ENCODE measurements around the gene RAD18.

The RAD18 gene

DNA sequence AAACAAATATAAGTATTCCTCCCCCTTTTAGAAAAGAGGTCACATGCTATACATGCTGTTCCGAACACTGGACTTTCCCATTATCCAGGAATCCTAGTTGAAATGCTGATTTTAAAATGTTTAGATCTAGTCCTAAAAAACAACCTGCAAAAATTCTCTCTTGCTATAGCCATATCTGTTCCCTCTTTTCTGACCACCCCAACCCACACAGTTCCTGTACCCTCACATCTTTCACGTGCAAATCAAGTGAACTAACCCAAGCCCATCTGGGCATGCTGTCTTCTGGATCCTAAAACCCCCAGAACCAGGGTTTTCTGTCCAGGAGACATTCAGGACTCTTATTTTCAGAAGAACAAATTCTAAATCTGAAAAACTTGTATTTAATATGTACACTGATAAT lies 67.4 kb downstream of the RAD18 start:
- no peak for DNase-seq (ENCODE audit: low read depth)

DNA sequence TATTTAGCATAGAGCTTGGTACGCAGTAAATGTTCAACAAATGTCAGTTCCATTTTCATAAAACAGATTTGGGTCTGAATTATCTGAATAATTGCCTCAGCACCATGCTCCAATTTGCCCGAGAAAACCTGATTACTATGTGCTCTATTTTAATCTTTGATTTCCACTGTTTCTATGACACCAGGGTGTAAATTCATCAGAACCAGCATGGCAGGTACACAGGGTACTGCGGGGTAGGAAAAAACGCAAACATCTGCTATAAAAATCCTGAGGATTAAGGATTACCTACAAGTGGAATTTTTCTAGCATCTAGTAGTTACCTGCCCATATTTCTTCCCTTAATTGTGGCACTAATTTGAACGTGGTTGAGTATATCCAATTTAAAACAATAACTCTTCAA lies 70.3 kb downstream of the RAD18 start:
- no peak for DNase-seq (ENCODE audit: low read depth)

DNA sequence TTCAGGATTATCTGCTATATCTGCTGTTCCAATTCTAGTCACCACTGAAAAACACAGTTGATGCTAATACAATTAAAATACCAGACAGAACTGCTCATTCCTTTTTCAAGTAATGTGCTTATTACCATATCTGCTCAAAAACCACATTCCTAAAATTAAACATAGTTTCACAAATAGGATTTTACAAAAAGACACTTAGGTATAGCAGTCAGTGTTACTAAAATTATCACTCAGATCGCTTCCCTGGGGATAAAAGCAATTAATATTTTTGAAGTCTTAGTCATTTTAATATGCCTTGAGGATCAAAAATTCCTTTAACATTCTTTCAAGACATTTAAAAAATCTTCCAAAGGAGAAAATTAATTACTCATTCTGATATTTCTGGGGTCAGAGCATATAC lies 71.5 kb downstream of the RAD18 start:
- DNase-seq (ENCODE audit: low read depth), result peak; percentile 94

DNA sequence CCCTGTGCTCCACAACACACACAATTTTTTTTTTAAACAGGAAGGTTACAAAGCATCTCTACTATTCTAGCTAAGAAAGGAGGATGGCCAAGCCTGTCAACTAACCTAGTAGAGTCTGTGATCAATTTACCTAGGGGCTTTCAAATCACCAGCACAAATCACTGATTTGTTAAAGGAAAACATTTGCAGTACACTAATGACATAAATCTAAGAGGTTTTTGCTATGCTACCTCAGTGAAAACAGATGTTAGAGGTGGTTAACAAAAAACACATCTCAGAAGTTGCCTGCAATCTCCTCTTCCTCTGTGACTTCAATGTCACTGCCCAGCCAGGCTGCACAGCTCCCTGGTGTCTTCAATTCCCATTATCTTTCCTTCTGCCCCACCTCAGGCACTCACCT lies 72.0 kb downstream of the RAD18 start:
- peak; percentile 63 for DNase-seq (ENCODE audit: low read depth)

DNA sequence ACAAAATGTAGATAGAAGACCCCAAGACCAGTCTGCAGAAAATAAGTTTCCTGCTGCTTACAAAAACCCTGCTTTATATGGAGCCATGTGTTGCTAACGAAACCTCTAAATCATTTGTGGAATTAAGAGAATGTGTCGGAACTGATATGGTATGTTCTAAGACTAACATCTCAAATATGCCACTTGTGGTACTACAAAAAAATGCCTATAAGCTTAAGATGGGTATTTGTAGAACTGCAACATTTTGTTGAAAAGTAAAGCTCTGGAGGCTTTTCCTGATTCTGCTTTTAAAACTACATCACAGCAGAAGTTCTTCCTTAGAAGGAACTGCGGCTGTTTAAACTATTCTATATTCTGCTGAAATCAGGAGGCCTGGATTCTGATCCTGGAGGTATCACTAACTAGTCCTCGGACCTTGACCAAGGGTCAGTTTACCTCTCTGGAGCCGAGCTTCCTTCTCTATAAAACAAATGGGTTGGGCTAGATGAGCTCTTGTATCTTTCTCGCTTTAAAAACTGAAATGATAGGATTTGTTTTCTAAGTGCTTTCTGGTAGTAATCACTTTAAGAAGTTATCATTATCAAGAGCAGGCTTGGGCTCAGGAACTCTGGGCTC lies 74.9 kb downstream of the RAD18 start:
- DNase-seq (ENCODE audit: low read depth), result peak; percentile 97

DNA sequence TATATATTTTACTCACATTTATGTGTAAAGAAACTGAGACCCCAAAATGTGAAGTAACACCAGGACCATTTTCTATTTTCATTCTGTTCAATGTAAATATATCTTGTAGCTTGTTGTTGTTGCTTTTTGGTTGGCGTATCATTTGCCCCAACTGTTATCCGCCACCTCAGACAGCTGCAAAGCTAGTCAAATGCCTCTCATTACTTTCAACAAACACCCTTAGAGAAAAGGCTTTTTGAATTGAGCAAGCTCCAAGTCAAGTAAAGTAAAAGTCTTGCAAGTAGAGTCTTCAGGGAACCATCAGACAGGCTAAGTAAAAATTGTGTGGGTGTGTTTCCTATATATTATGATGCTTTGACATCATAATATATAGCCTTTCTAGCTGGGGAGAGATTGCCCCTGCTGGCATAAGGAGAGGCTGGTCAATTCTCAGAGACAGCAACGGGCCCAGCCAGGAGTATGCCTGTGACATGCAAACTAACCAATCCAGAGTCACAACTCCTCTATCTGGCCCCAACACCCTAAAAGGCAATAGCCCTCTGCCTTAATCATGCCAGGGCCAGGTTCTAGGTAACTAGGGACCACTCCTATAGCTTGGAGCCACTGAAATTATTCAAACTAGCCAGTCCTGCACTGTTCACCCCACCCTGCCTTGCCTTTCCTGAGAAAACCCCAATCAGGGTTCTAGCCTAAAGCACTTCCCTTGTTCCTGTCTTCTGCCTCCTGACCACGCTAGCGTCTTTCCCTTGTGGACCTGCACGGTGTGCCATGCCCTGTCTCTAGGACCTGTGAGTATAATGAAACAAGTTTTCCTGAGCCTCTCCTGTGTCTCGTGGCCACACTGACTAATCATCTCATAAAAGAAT lies 75.6 kb downstream of the RAD18 start:
- DNase-seq (ENCODE audit: low read depth), result peak; percentile 70

DNA sequence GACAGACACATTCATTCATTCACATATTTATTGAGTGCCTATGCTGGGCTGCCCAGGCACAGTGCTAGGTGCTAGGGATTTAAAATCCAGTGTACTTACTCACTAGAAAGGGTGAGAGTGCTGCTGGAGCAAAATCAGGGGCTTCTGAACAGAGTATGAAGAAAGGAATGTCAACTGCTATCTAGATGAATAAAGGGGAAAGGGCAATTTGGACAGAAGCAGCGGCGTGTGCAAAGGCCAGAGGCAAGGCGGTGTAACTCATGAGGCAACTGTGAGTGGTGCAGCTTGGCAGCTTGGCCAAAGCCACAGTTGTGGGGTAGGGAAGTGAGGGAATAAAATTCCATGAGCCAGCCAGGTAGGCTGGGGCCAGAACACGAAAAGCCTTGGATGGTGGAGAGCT lies 76.7 kb downstream of the RAD18 start:
- DNase-seq (ENCODE audit: low read depth), result peak; percentile 87

DNA sequence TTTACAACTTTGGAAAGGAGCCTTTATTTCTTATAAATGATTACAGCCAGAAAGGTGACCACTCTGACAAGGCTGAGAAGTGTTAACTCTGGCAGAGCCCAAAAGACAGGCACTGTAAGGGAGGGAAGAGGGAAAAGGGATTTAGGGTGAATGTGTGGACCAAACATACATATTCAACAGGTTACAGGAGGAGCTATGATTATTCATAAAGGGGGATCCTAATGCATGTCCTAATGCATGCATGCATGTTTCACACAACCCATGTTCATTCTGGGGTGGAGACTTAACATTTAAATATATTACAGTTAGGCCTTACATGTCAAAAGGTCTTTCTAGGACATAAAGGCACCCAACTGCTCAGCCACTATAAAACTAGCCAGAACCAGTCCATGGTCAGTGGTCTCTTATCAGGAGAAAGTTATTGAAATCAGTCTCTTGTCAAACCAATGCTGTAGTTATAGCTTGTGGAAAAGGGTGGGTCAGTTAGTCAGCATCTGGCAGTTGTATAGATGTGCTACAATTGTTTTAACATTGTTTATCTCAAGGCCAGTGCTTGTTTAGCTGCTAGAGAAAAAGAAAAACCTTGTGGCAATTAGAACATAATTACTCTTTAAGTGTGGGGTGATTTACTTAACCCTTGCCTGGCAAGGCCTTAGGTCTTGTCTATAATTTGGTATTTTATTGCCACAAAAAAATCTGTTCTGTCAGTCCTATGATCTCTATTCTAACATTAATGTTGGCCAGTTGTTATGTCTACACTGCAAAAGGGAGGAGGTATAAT lies 77.5 kb downstream of the RAD18 start:
- no peak for DNase-seq (ENCODE audit: low read depth)

DNA sequence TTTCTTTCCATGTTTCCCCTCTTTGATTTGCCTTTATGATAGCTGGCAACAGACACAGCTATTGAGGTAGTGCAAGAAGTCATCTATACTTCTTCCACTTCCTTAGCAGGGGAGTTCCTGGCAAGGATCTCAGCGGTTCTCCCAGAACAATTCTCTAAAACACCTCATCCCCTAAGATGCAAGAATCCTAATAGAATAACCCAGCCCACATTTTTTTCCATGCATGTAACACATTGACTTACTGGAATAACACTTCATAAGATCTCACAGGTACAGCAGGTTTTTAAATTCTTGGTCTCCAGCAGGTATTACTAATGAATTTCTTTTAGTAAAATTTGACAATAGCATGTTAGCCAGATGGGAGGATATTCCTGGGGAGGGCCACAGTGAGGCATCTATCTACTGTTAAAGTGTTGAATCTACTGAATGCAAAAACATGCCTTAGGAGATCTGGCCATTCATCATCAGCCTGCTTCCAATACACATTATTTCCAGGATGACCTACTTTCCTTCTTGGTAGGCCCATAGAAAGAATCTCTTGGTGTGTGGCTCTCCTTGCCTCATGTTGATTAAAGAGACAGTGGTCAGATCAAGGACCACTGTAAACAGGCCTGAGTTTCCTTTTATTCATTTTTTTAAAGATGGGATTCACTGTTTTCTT lies 78.5 kb downstream of the RAD18 start:
- no peak for DNase-seq (ENCODE audit: low read depth)

DNA sequence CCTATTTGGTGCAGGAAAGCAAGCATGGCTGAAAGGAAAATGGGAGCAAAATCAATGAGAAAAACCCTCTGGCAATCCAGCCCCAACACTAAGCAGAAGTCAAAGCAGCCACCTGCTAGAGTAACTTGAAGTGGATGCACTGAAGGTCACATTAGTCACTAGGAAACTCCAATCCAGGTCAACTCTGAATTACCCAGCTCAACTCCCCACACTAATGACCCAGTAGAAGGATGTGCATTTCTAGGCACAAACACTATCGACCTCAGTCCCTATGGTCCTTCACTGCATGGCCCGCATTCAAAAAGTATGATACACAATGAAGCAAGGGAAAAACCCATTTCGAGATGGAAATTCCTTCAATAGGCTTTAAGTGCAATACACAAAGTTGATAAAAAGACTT lies 80.6 kb downstream of the RAD18 start:
- DNase-seq (ENCODE audit: low read depth), result no peak

DNA sequence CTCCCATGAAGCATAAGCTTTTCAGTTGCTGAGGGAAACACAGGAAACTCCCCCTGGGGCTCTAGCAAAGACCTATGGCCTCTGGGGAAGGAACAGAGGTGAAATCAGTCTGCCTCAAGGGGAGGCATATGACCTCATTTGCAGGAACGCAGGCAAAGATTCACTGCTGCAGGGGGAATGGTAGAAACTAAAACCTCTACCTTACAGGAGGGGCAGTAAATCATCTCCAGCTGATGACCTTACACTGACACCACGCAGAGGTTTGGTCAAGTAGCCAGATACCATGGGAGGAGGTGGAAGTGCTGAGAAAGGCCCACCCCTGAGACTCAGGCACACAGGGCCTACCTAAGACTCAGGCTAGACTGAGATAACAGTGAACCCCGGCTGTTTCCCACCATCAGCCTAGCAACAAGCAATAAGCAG lies 81.1 kb downstream of the RAD18 start:
- DNase-seq (ENCODE audit: low read depth), result no peak

DNA sequence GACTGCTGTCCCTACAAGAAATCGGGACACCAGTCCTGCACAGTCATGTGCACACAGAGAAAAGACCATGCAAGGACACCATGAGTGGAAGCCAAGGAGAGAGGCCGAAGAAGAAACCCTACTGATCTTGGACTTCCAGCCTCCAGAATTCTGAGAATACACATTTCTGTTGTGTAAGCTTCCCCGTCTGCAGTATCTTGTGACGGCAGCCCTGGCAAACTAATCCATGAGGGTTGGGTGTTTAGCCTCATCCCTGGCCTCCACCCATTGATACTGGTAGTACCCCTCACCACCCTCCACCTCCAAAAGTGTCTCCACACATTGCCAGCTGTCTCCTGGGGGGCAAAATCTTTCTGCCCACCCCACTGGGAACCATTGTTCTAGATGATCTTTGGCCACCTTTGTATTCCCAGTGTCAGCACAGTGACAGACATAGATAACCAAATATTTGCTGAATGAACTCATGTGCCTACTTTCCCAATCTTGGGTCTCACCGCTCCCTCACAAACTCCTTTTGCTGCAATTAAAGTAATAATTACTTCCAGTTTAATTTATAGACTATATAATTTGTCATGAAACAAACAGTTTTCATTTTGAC lies 83.8 kb downstream of the RAD18 start:
- DNase-seq (ENCODE audit: low read depth), result no peak

DNA sequence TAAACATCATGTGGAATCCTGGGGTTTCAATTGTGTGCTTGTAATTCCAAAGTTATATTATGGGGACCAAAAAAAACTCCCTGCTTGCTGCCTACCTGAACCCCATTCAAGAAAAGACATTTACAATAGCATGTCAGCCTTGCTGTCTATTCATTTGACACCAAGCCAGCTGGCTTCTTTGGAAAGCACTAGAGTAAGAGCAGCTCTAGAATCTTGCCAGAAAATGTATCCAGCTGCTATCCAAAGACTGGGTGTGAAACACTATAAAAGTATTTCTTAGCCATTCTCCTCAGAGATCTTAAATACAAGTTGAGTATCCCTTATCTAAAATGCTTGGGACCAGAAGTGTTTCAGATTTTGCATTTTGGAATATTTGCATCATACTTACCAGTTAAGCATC lies 87.4 kb downstream of the RAD18 start:
- DNase-seq (ENCODE audit: low read depth), result peak; percentile 54

DNA sequence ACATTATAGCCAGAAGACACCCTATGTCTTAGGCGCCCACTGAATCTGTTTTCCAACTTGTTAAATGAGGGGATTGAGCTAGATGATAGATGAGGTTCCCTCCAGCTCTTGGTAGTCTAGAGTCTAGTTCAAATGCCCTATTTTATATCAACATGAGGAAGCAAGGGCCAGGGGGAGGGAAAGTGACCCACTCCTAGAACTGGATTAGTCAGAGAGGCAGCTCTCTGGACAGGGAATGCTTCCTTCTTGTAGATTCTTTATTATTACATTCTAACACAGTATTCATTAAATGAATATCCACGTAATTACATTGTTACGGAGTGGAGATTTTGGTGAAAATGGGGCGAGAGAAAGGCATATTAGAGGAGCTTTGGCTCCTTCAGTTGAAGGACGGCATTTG lies 89.5 kb downstream of the RAD18 start:
- peak; percentile 56 for DNase-seq (ENCODE audit: low read depth)

DNA sequence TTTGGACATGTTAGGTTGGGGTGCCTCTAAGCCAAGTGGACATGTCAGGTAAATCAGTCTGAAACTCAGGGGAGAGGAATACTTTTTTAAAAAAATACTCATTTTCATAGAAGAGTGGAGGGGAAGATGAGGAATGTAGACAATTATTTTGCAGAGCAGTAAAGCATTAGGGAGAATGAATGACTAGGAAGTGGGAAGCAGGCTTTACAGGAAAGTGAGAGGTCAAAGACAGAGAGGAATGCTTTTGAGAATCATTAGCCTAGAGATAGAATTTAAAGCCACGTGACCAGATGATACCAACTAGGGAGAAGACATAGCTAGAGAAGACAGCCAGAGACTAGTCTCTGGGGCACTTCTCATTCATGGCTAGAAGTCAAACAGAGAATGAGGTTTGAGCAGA lies 91.0 kb downstream of the RAD18 start:
- DNase-seq (ENCODE audit: low read depth), result peak; percentile 84

DNA sequence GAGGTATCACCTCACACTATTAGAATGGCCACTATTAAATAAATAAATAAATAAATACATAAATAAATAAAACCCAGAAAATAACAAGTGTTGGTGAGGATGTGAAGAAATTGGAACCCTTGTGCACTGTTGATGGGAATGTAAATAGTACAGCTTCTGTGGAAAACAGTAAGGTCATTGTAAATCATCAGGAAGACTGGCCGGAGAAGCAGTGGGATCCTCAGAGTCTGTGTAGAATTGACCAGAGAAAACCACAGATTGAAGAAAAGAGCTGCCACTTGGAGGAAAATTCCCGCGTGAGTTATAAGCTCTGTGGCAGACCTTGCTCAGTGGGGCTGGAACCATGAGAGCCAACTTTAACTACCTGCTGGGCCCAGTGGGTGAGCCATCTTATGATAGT lies 92.0 kb downstream of the RAD18 start:
- DNase-seq (ENCODE audit: low read depth), result no peak

DNA sequence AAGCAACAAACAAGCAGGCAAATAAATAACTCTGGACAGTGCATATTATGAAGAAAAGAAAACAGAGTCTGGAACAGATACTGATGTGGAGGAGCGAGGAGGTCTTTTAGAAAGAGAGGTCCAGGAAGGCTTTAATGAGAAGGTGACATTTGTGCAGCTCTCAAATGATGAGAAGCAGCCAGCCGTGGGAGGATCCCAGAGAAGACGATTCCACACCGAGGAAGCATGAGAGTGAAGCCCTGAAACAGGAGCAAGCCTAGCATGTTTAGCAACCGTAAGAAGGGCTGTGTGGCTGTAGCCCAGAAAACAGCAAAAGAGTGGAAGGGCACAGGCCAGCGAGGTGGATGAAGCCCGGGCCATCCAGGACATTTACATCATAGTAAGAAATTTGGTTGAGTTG lies 93.1 kb downstream of the RAD18 start:
- no peak for DNase-seq (ENCODE audit: low read depth)

DNA sequence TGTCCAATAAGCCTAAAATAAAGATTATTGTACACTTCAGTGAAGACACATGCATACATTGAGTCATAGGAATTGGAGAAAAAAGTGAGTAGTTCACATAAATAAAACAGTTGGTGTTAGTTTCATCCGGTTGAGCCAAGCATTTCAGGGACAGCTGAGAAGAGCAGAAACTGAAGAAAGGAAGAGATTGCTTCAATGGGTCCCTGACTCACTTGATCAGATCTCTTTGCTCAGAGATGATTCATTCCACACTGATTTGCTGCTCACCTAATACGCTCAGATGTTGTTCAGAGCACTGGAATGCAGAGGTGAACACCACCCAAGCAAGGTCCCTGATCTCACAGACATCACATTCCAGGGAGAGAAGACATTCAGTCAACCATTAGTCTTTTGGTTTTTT lies 93.7 kb downstream of the RAD18 start:
- peak; percentile 98 for DNase-seq (ENCODE audit: low read depth)

DNA sequence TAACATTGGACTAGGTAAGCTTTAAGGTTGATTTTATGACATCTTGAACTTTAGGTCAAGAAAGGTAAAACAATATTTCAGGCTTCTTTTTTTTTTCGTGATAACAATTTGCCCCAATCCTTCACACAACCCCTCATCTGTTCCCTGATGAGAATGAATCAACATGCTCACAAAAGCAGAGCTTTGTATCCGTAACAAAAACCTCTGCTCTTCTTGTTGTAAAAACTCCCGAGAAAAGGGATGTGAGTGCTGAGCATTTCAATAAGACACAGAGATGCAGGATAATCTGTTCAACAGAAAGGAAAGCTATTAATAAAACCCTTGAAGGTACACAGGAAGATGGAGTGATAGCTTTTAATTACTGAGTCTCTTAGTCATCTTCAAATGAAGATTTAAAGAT lies 94.3 kb downstream of the RAD18 start:
- DNase-seq (ENCODE audit: low read depth), result no peak

DNA sequence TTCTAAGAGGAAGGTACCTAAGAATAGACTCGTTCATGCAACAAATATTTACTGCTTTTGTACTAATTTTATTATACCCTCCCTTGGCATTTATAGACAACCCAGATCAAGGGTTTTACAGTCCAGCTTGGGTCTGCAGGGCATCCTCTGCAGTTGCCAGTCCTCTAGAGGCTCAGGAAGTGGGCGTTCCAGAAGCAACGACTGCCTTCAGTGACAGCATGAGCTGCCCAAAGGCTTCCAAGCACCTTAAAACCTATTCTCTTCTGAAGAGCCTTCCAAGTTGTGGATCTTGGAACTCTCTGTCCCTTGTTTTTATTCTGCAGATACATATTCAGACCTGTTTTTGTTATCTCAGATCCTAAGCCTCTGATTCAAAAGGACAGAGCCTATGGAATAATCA lies 95.6 kb downstream of the RAD18 start:
- no peak for DNase-seq (ENCODE audit: low read depth)

DNA sequence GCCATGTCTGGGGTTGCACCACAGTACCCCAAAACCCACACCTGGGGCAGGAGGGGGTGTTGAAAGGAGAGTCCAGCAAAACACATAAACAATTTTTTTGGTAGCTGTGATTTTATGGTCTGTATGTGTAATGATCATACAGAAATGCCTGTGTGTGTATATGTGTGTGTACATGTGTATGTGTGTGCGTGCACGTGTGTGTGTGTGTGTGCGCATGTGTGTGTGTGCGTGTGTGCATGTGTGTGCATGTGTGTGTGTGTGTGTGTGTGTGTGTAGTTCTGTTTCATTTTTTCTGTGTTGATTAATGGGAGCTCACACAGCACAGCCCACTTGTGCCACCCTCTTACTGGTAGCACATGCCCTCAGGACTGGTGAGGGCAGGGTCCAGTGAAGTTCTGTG lies 97.6 kb downstream of the RAD18 start:
- no peak for DNase-seq (ENCODE audit: low read depth)
